HG03342 (cell line): Measurements from ENCODE around the gene BCL7C.

Experiments
- ATAC-seq: cut with Tn5 transposase; IDR thresholded peaks from one replicate; pipeline ENCODE4 v1.9.1; 2021; ENCODE audit warnings: mild to moderate bottlenecking, moderate library complexity; ENCODE audit not compliant: unreplicated experiment

BCL7C gene

GRCh38 chr16:30922960-30923535, 29.2 kb upstream of the BCL7C start:
- ATAC-seq, result peak; percentile 70

DNA sequence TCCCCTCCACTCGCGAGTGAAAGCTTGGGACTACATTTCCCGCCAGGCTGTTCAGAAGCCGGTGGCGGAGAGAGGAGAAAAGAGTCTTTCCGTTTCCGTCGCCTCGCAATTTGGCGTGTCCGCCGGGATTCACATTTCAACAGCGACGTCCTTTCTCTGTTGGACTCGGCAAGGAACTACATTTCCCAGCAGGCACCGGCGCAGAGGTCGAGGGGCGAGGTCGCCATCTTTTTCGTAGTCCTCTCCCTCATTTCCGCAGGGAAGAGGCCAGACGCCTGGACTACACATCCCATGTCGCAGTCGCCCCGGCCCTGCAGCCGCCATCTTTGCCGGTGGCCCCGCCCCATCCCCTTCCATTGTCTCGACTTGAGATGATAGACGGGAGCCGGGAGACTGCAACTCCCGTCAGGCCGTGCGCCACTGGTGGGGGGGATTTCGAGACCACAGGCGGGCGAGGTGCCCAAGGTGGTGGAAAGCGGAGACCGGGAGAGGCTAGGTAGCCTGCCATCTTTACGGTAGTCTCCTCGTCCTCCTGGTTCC, 28.6 kb upstream of the BCL7C start:
- ATAC-seq, result peak; percentile 68

- no peak for ATAC-seq
Observed at GRCh38 chr16:30921748-30922419, 28.0 kb upstream of the BCL7C start.

DNA sequence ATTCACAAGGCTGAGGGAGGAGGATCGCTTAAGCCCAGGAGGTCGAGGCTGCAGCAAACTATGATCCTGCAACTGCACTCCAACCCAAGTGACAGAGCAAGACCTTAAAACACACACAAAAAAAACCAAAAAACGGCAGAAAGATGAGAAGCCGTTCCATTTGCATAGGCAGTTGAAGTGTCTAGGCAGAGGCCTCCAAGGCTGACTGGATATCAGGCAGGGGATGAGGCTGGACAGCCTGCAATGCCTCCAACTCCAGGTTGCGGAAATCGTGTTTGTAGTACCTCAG, 27.5 kb upstream of the BCL7C start:
- ATAC-seq, result no peak

GRCh38 chr16:30920891-30921290, 27.0 kb upstream of the BCL7C start:
- ATAC-seq, result no peak

DNA sequence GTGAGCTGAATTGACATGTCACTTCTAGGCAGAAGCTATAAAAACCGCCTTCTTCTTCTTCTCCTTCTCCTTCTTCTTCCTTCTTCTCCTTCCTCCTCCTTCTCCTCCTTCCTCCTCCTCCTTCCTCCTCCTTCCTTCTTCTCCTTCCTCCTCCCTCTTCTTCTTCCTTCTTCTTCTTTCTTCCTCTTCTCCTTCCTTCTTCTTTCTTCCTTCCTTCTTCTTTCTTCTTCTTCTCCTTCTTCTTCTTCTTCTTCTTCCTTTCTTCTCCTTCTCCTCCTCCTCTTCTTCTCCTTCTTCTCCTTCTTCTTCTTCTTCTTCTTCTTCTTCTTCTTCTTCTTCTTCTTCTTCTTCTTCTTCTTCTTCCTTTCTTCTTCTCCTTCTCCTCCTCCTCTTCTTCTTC, 24.7 kb upstream of the BCL7C start:
- no peak for ATAC-seq

DNA sequence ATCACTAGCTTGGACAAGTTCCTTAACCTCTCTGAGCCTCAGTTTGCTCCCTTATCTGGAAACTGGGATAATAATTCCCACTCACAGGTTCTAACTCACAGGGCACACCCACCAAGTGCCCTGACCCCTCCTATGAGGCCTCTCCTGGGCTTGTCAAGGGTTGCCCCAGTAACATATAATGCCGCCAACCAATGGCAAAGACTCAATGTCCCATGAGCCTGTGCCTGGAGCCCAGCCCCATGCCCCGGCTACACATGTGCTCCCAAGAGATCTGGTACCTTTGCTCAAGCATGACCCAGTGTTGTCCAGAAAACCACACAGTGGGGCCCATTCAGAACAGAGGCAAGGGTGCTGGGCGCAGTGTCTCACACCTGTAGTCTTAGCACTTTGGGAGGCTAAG, 21.0 kb upstream of the BCL7C start:
- no peak for ATAC-seq

GRCh38 chr16:30912794-30913412, 19.0 kb upstream of the BCL7C start:
- no peak for ATAC-seq

DNA sequence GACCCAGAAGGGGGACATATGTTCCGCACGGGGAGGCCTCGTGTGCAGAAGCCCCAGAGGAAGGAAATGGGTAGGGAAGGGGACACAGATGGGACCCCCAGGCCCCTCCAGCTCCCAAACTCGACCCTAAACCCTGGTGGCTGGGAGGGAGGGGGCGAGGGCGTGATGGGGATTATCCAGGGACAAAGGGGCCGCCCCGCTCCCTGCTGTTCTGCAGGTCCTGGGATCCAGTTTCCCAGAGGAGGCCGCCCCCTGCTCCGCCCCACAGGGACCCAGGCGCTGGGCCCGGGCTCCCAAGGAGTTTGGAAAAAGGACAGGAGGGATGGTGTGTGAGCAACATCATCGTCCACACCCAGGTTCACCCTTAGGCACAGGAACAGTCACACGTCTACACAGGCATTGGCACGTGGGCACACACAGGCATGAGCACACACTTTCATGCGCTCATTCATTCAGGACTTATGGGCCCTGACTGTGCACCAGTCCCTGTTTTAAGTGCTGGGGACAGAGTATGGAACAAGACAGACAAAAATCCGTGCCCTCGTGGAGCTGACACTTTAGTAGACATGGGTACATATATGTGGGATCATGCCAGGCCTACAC, 16.7 kb upstream of the BCL7C start:
- ATAC-seq, result no peak

DNA sequence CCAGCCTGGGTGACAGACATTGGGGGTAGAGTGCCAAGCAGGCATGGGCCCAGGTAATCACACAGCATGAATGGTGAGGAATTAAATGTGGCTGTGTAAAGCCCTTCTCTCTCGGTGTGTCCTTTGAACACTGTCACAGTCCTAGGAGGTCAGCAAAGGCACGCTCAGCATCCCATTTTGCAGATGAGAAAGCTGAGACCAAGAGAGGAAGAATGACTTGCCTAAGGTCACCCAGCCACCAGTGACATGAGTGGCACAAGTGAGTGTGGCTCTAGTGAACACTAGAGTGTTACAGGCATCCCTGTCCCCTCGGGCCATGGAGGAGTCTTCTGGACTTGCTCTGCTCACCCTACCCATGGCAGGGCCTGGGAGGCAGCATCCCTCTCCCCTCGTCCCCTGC, 13.2 kb upstream of the BCL7C start:
- no peak for ATAC-seq

- ATAC-seq, result no peak
Observed at GRCh38 chr16:30904114-30904780, 10.4 kb upstream of the BCL7C start.

- ATAC-seq, result no peak
Observed at GRCh38 chr16:30903596-30903995, 9.7 kb upstream of the BCL7C start.

DNA sequence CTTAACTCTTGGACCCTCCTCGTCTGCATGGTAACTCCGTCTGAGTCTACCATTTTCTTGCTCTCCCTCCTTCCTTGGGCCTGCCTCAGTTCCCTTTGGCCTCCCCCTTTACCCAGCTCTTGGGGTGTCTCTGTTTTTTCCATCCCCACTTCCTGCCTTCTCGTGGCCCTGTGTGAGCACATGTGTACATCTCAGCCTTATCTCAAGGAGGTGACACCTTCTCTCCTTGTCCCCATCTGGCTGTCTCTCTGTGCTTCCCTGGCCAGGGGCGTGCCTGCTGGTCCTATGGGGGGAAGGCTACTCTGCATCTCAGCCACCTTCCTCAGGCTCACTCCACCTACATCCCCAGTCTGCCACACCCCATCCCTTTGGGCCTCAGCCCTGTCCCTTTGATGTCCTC, 9.1 kb upstream of the BCL7C start:
- ATAC-seq, result no peak

- no peak for ATAC-seq
Observed at GRCh38 chr16:30902029-30902972, 8.4 kb upstream of the BCL7C start.

GRCh38 chr16:30901201-30902028, 7.5 kb upstream of the BCL7C start:
- no peak for ATAC-seq

- no peak for ATAC-seq
Observed at GRCh38 chr16:30900588-30900987, 6.7 kb upstream of the BCL7C start.

DNA sequence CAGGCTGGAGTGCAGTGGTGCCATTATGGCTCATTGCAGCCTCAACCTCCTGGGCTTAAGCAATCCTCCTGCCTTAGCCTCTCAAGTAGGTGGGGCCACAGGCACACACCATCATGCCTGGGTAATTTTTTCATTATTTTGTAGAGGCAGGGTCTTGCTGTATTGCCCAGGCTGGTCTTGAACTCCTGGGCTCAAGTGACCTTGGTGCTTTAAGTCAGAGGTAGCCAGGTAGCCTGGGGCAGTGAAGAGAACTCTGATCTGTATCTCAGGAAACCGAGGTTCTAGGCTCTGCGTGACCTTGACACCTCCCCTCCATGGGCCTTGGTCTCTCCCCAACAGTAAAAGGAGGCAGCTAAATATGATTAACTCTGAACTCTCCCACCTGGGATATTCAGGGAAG, 5.9 kb upstream of the BCL7C start:
- ATAC-seq, result no peak

GRCh38 chr16:30896889-30897733, 3.2 kb upstream of the BCL7C start:
- peak; percentile 43 for ATAC-seq
